Neural crest cell (in vitro differentiated cells): Measurements from ENCODE around the gene PRKCE. TPM values are rescaled to one million over a fixed set of nuclear protein-coding genes. Genes with fewer than 3 reads are reported as not detected.

Experiments used
- DNase-seq: peaks from one replicate; pipeline ENCODE4 v3.0.0; 2021; ENCODE audit warnings: low read depth, mixed read lengths, low spot score
- H3K27ac Mint-ChIP-seq: one replicate; pipeline ENCODE4 v1.8.0; 2021; ENCODE audit warnings: mild to moderate bottlenecking, mixed read lengths; ENCODE audit not compliant: unreplicated experiment
- H3K27me3 Mint-ChIP-seq: 2 replicates; pipeline ENCODE4 v1.8.0; 2021; ENCODE audit warnings: low read depth, mild to moderate bottlenecking, mixed read lengths
- H3K36me3 Mint-ChIP-seq: 2 replicates; pipeline ENCODE4 v1.8.0; 2021; ENCODE audit warnings: low read depth, mild to moderate bottlenecking, mixed read lengths
- H3K4me1 Mint-ChIP-seq: 2 replicates; pipeline ENCODE4 v1.8.0; 2021; ENCODE audit warnings: mixed read lengths
- H3K4me3 Mint-ChIP-seq: one replicate; pipeline ENCODE4 v1.8.0; 2021; ENCODE audit warnings: mild to moderate bottlenecking, mixed read lengths
- H3K9me3 Mint-ChIP-seq: 2 replicates; pipeline ENCODE4 v1.8.0; 2021; ENCODE audit warnings: mixed read lengths
- CTCF ChIP-seq: fragments of 200-600 bp; sonication (generic); conservative IDR thresholded peaks from 2 replicates; pipeline ENCODE4 v1.5.0; 2021; ENCODE audit warnings: antibody characterized with exemption, mild to moderate bottlenecking
- total RNA-seq: library from RNA; stranded (reverse); gene quantifications from 2 replicates; pipeline ENCODE4 v1.2.1, GENCODE V29; 2021

Gene PRKCE
- total RNA-seq, 1 donor from 2014 or later = 15.6 TPM

- Mint-ChIP-seq H3K36me3 (peaks cover 8% of the 10 kb centered on the region), H3K9me3 (peaks cover 2% of the 10 kb centered on the region), H3K27ac (no peak overlapping the region), H3K4me1 (peaks cover 31% of the 10 kb centered on the region), H3K4me3 (no peak overlapping the region), H3K27me3 (no peaks in the 10 kb centered on the region)
- no peak for TF ChIP-seq CTCF
- no peak for DNase-seq
Measured at GRCh38 chr2:45884126-45884525, 232.7 kb downstream of the PRKCE start.

GRCh38 chr2:45885171-45885621 lies 233.7 kb downstream of the PRKCE start:
- H3K27ac Mint-ChIP-seq = peak overlapping the region; percentile 83
- DNase-seq = no peak
- H3K27me3 Mint-ChIP-seq = no peaks in the 10 kb centered on the region
- H3K4me1 Mint-ChIP-seq = peaks cover 32% of the 10 kb centered on the region
- peaks cover 2% of the 10 kb centered on the region for H3K9me3 Mint-ChIP-seq
- TF ChIP-seq CTCF = no peak
- peak overlapping the region; percentile 24 for H3K4me3 Mint-ChIP-seq
- no peaks in the 10 kb centered on the region for H3K36me3 Mint-ChIP-seq

- H3K9me3 Mint-ChIP-seq = peaks cover 2% of the 10 kb centered on the region
- H3K27ac Mint-ChIP-seq = no peak overlapping the region
- TF ChIP-seq CTCF = no peak
- no peaks in the 10 kb centered on the region for H3K27me3 Mint-ChIP-seq
- H3K4me3 Mint-ChIP-seq = no peak overlapping the region
- peaks cover 32% of the 10 kb centered on the region for H3K4me1 Mint-ChIP-seq
- no peak for DNase-seq
- H3K36me3 Mint-ChIP-seq = no peaks in the 10 kb centered on the region
Measured at GRCh38 chr2:45886171-45886663, 234.7 kb downstream of the PRKCE start.

- H3K9me3 Mint-ChIP-seq = no peaks in the 10 kb centered on the region
- no peaks in the 10 kb centered on the region for H3K27me3 Mint-ChIP-seq
- no peaks in the 10 kb centered on the region for H3K36me3 Mint-ChIP-seq
- TF ChIP-seq CTCF = no peak
- peaks cover 41% of the 10 kb centered on the region for H3K4me1 Mint-ChIP-seq
- DNase-seq = no peak
- no peak overlapping the region for H3K4me3 Mint-ChIP-seq
- no peak overlapping the region for H3K27ac Mint-ChIP-seq
Measured at GRCh38 chr2:45888167-45888566, 236.7 kb downstream of the PRKCE start.

- H3K36me3 Mint-ChIP-seq = no peaks in the 10 kb centered on the region
- H3K9me3 Mint-ChIP-seq = no peaks in the 10 kb centered on the region
- no peak for DNase-seq
- no peak overlapping the region for H3K4me3 Mint-ChIP-seq
- no peaks in the 10 kb centered on the region for H3K27me3 Mint-ChIP-seq
- peaks cover 37% of the 10 kb centered on the region for H3K4me1 Mint-ChIP-seq
- H3K27ac Mint-ChIP-seq = no peak overlapping the region
- TF ChIP-seq CTCF = no peak
Measured at GRCh38 chr2:45888641-45889040, 237.2 kb downstream of the PRKCE start.
